Sigmoid colon (tissue), 7 donors: ENCODE measurements around the gene SMAD6. TPM values are rescaled to one million over a fixed set of nuclear protein-coding genes. Genes with fewer than 3 reads are reported as not detected.
A peak's percentile ranks its signal among the peaks of the same experiment; 100 is the strongest.

Source experiments
- DNase-seq: peaks from one replicate; pipeline ENCODE4 v3.0.0-alpha.2; 2019
- H3K27ac ChIP-seq, 4 donors: fragments of 200-600 bp; sonication (generic); one replicate each; pipeline ENCODE4 v1.5.1; 2016 to 2019; ENCODE audit warnings: mild to moderate bottlenecking in 1 of 4
- H3K27me3 ChIP-seq, 3 donors: fragments of 200-600 bp; sonication (generic); one replicate each; pipeline ENCODE4 v1.5.1; 2019; ENCODE audit warnings: mild to moderate bottlenecking in 1 of 3
- H3K36me3 ChIP-seq, 4 donors: fragments of 200-600 bp; sonication (generic); one replicate each; pipeline ENCODE4 v1.5.1; 2016 to 2019
- H3K4me1 ChIP-seq, 4 donors: fragments of 200-600 bp; sonication (generic); one replicate each; pipeline ENCODE4 v1.5.1; 2017 to 2019
- H3K4me3 ChIP-seq, 4 donors: fragments of 200-600 bp; sonication (generic); one replicate each; pipeline ENCODE4 v1.5.1; 2017 to 2019; ENCODE audit warnings: mild to moderate bottlenecking in 2 of 4, moderate library complexity in 1 of 4
- H3K9me3 ChIP-seq, 4 donors: fragments of 200-600 bp in 3 of 4; sonication (generic) in 3 of 4; one replicate each; pipeline versions ENCODE4 v1.5.1 to v1.6.1; 2013 to 2019
- EP300 ChIP-seq, 4 donors: sonication (generic); formaldehyde crosslinking; IDR thresholded peaks; one replicate each; pipeline ENCODE4 v1.6.1; 2017; ENCODE audit warnings: antibody characterized with exemption in 4 of 4
- POLR2A ChIP-seq, 2 donors: fragments of 450-650 bp; IDR thresholded peaks; one replicate each; pipeline ENCODE4 v1.6.1; 2016; ENCODE audit warnings: antibody characterized with exemption in 2 of 2, mild to moderate bottlenecking in 2 of 2, moderate library complexity in 2 of 2
- POLR2AphosphoS5 ChIP-seq, 4 donors: sonication (generic); formaldehyde crosslinking; IDR thresholded peaks; one replicate each; pipeline ENCODE4 v1.6.1; 2017; ENCODE audit warnings: antibody characterized with exemption in 4 of 4
- WGBS, 2 donors: extraction: QIAGEN DNeasy Blood & Tissue Kit; methylation state at CpG; one replicate each; pipeline ENCODE4 v1.1.7; 2013; 5-methylcytosine and 5-hydroxymethylcytosine counted together
- intact Hi-C: fragments of 100-400 bp; cut with DNase I; formaldehyde crosslinking; loops from one replicate; pipeline ENCODE4 v1.15.1; 2023
- polyA plus RNA-seq, 3 donors: library from polyadenylated mRNA; stranded (reverse); fragments of 200-250 nt; gene quantifications; one replicate each; pipeline ENCODE4 v1.2.3, GENCODE V29; 2013
- total RNA-seq, 4 donors: library from RNA; depleted of rRNA; stranded (reverse); fragments of >200 nt; gene quantifications; one replicate each; pipeline ENCODE4 v1.1.0, GENCODE V29; 2016
- TF ChIP-seq, protein P1 (sequence below), 4 experiments: fragments of 450-650 bp in 3 of 4; fragments of 200-600 bp in 1 of 4; IDR thresholded peaks; one replicate each; pipeline ENCODE4 v1.5.1; 2016 to 2019; ENCODE audit warnings: antibody characterized with exemption in 4 of 4, mild to moderate bottlenecking in 3 of 4, moderate library complexity in 2 of 4
- donor health status: healthy with polysubstance abuse.
- donor health status: Bipolar disorder and iron deficiency.
- donor health status: healthy.

SMAD6 gene
- total and polyA plus RNA-seq, 7 donors, result 1.8 to 9.2 (median 5.7) TPM

GRCh38 chr15:66779331-66780009 is 77.4 kb downstream of the SMAD6 start:
- H3K27ac ChIP-seq, result peak overlapping the region in 1 of 4 donors; percentile 51
- no peak overlapping the region for H3K4me3 ChIP-seq
- H3K9me3 ChIP-seq, result no peaks in the 10 kb centered on the region
- peaks cover 0 to 31% (median 24%) of the 10 kb centered on the region in 4 donors for H3K4me1 ChIP-seq
- no peaks in the 10 kb centered on the region for H3K27me3 ChIP-seq
- 27 to 74% methylated on average over 4 of the region's 4 CpGs for WGBS, 2 donors
- no peaks in the 10 kb centered on the region for H3K36me3 ChIP-seq
- TF ChIP-seq POLR2A (IDR thresholded peaks at IDR 0.05) (no peak), EP300 (IDR thresholded peaks at IDR 0.05) (no peak), POLR2AphosphoS5 (IDR thresholded peaks at IDR 0.05) (no peak)
- TF ChIP-seq, protein P1, sequence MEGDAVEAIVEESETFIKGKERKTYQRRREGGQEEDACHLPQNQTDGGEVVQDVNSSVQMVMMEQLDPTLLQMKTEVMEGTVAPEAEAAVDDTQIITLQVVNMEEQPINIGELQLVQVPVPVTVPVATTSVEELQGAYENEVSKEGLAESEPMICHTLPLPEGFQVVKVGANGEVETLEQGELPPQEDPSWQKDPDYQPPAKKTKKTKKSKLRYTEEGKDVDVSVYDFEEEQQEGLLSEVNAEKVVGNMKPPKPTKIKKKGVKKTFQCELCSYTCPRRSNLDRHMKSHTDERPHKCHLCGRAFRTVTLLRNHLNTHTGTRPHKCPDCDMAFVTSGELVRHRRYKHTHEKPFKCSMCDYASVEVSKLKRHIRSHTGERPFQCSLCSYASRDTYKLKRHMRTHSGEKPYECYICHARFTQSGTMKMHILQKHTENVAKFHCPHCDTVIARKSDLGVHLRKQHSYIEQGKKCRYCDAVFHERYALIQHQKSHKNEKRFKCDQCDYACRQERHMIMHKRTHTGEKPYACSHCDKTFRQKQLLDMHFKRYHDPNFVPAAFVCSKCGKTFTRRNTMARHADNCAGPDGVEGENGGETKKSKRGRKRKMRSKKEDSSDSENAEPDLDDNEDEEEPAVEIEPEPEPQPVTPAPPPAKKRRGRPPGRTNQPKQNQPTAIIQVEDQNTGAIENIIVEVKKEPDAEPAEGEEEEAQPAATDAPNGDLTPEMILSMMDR (IDR thresholded peaks at IDR 0.05), result no peak
- peak; percentile 44 for DNase-seq
- intact Hi-C loops, result no loop called here

GRCh38 chr15:66780172-66780972 is 78.3 kb downstream of the SMAD6 start:
- Histone ChIP-seq H3K4me3 (no peak overlapping the region), H3K4me1 (peaks cover 0 to 23% (median 16%) of the 10 kb centered on the region in 4 donors), H3K27me3 (no peaks in the 10 kb centered on the region), H3K27ac (peak overlapping the region in 1 of 4 donors; percentile 51), H3K36me3 (no peaks in the 10 kb centered on the region), H3K9me3 (no peaks in the 10 kb centered on the region)
- intact Hi-C loops, result no loop called here
- TF ChIP-seq POLR2AphosphoS5 (IDR thresholded peaks at IDR 0.05) (no peak), EP300 (IDR thresholded peaks at IDR 0.05) (no peak), POLR2A (IDR thresholded peaks at IDR 0.05) (no peak)
- TF ChIP-seq, protein P1 (IDR thresholded peaks at IDR 0.05), result no peak
- WGBS, 2 donors, result 72 to 86% methylated on average over 21 of the region's 21 CpGs
- DNase-seq, result peak; percentile 65

GRCh38 chr15:66780973-66781718 is 79.1 kb downstream of the SMAD6 start:
- peak; percentile 48 for DNase-seq
- intact Hi-C loops, result no loop called here
- Histone ChIP-seq H3K36me3 (no peaks in the 10 kb centered on the region), H3K4me1 (peaks cover 0 to 16% (median 10%) of the 10 kb centered on the region in 4 donors), H3K9me3 (no peaks in the 10 kb centered on the region), H3K4me3 (no peak overlapping the region), H3K27ac (no peak overlapping the region), H3K27me3 (no peaks in the 10 kb centered on the region)
- WGBS, 2 donors, result 96 to 97% methylated on average over 73 of the region's 73 CpGs
- no peak for TF ChIP-seq POLR2A (IDR thresholded peaks at IDR 0.05)
- no peak for TF ChIP-seq EP300 (IDR thresholded peaks at IDR 0.05)
- TF ChIP-seq POLR2AphosphoS5 (IDR thresholded peaks at IDR 0.05), result no peak
- TF ChIP-seq, protein P1 (IDR thresholded peaks at IDR 0.05), result no peak

DNA sequence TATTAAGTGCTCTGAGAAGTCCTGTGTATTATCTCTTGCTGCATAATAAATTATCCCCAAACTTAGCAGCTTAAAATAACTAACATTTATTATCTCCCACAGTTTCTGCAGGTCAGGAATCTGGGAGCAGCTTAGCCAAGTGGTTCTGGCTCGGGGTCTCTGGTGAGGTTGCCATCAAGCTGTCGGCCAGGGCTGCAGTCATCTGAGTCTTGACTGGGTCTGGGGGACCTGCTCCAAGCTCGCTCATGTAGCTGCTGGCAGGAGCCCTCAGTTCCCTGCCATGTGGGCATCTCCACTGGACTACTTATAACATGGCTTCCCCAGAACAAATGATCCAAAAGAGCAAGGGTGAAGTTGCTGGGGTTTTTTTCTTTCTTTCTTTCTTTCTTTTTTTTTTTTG is 80.7 kb downstream of the SMAD6 start:
- Histone ChIP-seq H3K36me3 (no peaks in the 10 kb centered on the region), H3K4me3 (no peak overlapping the region), H3K4me1 (peaks cover 0 to 16% (median 10%) of the 10 kb centered on the region in 4 donors), H3K27me3 (no peaks in the 10 kb centered on the region), H3K27ac (peak overlapping the region in 1 of 4 donors; percentile 34), H3K9me3 (no peaks in the 10 kb centered on the region)
- DNase-seq, result no peak
- intact Hi-C loops, result no loop called here
- TF ChIP-seq POLR2AphosphoS5 (IDR thresholded peaks at IDR 0.05) (no peak), POLR2A (IDR thresholded peaks at IDR 0.05) (no peak), EP300 (IDR thresholded peaks at IDR 0.05) (no peak)
- TF ChIP-seq, protein P1 (IDR thresholded peaks at IDR 0.05), result no peak
- WGBS, 2 donors, result 79 to 84% methylated on average over 3 of the region's 3 CpGs
